COLO668 (cell line): ENCODE results near the gene TCF25.
"Not testable (repeated sequence)": the region's sequence is repeated elsewhere in the genome, so short reads cannot be mapped to it uniquely, and the experiment has no call there.

ENCODE experiments used
- DNase-seq: peaks from one replicate; lab custom pipeline; 2025; ENCODE audit not compliant: unreplicated experiment; lab: John Stamatoyannopoulos, UW

Gene TCF25

GRCh38 chr16:89873109-89873971 lies at the start of gene TCF25:
TSS of gene TCF25 (plus strand) at chr16:89873592. CDS start at chr16:89873668, 76 bp downstream.
- peak; percentile 92 for DNase-seq

- not testable (repeated sequence) for DNase-seq
These were observed 49.6 kb upstream of the TCF25 start for GRCh38 chr16:89823824-89824148.

GRCh38 chr16:89826531-89827382 lies 46.6 kb upstream of the TCF25 start:
- DNase-seq = no peak

GRCh38 chr16:89827383-89828198 lies 45.8 kb upstream of the TCF25 start:
- peak; percentile 65 for DNase-seq

- peak; percentile 79 for DNase-seq
These were observed 45.1 kb upstream of the TCF25 start, which contains the start of gene SPIRE2 for GRCh38 chr16:89828199-89828869. TSS of gene SPIRE2 (plus strand) at chr16:89828475. CDS start at chr16:89828551, 76 bp downstream.

GRCh38 chr16:89828870-89829629 lies 44.3 kb upstream of the TCF25 start:
- DNase-seq = peak; percentile 66

- peak; percentile 82 for DNase-seq
These were observed 43.6 kb upstream of the TCF25 start for GRCh38 chr16:89829630-89830437.

- DNase-seq = no peak
These were observed 41.5 kb upstream of the TCF25 start for GRCh38 chr16:89831810-89832328.

- not testable (repeated sequence) for DNase-seq
These were observed 39.6 kb upstream of the TCF25 start for GRCh38 chr16:89833664-89834363.

- DNase-seq = not testable (repeated sequence)
These were observed 38.5 kb upstream of the TCF25 start for GRCh38 chr16:89834813-89835363.

- DNase-seq = not testable (repeated sequence)
These were observed 36.9 kb upstream of the TCF25 start for GRCh38 chr16:89836484-89836883.

- no peak for DNase-seq
These were observed 36.3 kb upstream of the TCF25 start for GRCh38 chr16:89837014-89837546.

GRCh38 chr16:89841275-89841674 lies 32.1 kb upstream of the TCF25 start:
- no peak for DNase-seq

- no peak for DNase-seq
These were observed 30.7 kb upstream of the TCF25 start for GRCh38 chr16:89842471-89843408.

GRCh38 chr16:89843409-89844350 lies 29.7 kb upstream of the TCF25 start:
- no peak for DNase-seq
